ENCODE measurements around the gene PHKG2. TPM values are rescaled to one million over a fixed set of nuclear protein-coding genes. Genes with fewer than 3 reads are reported as not detected.

Gene PHKG2
- total RNA-seq, result 12.3 and 17.4 TPM in 2 replicates

GRCh38 chr16:30747799-30748633 lies at the start of gene PHKG2:
Gene PHKG2, plus strand, starts transcription at chr16:30748425. Its CDS starts 396 bp downstream, at chr16:30748821.

GRCh38 chr16:30698816-30699614 lies 49.2 kb upstream of the PHKG2 start, which contains the start of gene SRCAP:
Gene SRCAP, plus strand, starts transcription at chr16:30699171. Its CDS starts 1,654 bp downstream, at chr16:30700825.

GRCh38 chr16:30761928-30762902 lies 14.0 kb downstream of the PHKG2 start, which contains the start of the genes CFAP119 and RNF40:
Gene CFAP119, minus strand, starts transcription at chr16:30762062. Its CDS starts 314 bp downstream, at chr16:30761748.
Gene RNF40, plus strand, starts transcription at chr16:30762322. Its CDS starts 224 bp downstream, at chr16:30762546.

GRCh38 chr16:30786936-30787612 lies 38.8 kb downstream of the PHKG2 start, which contains the start of gene ZNF629:
Gene ZNF629, minus strand, starts transcription at chr16:30787205. Its CDS starts 2,723 bp downstream, at chr16:30784482.

Other genes starting within 250 kb of the PHKG2 start
- gene ZNF768, start 221.9 kb upstream of the PHKG2 start, total RNA-seq, result 14.8 and 15.3 TPM in 2 replicates
- gene ZNF747, start 213.6 kb upstream of the PHKG2 start, total RNA-seq, result 6.8 and 8.1 TPM in 2 replicates
- gene ZNF764, start 190.1 kb upstream of the PHKG2 start, total RNA-seq, result 3.1 and 4.6 TPM in 2 replicates
- gene ZNF688, start 176.7 kb upstream of the PHKG2 start, total RNA-seq, result 5.8 and 9.4 TPM in 2 replicates
- gene ZNF785, start 162.7 kb upstream of the PHKG2 start, total RNA-seq, result 8.3 and 12.4 TPM in 2 replicates
- gene ZNF689, start 138.0 kb upstream of the PHKG2 start, total RNA-seq, result 4.0 and 4.5 TPM in 2 replicates
- gene PRR14, start 97.5 kb upstream of the PHKG2 start, total RNA-seq, result 3.8 and 5.5 TPM in 2 replicates
- gene FBRS, start 90.0 kb upstream of the PHKG2 start, total RNA-seq, result 13.9 and 14.2 TPM in 2 replicates
- 27.6 TPM in 2 replicates for gene SRCAP, start 49.3 kb upstream of the PHKG2 start, total RNA-seq
- gene CFAP119, start 13.6 kb downstream of the PHKG2 start, total RNA-seq, result 0.54 and 1.1 TPM in 2 replicates
- 34.4 and 52.9 TPM in 2 replicates for gene RNF40, start 13.9 kb downstream of the PHKG2 start, total RNA-seq
- gene ZNF629, start 38.8 kb downstream of the PHKG2 start, total RNA-seq, result 5.2 and 6.4 TPM in 2 replicates
- gene BCL7C, start 145.7 kb downstream of the PHKG2 start, total RNA-seq, result 56.3 and 76.8 TPM in 2 replicates
- gene CTF1, start 148.2 kb downstream of the PHKG2 start, total RNA-seq, result 0.09 and 0.33 TPM in 2 replicates
- gene FBXL19, start 175.1 kb downstream of the PHKG2 start, total RNA-seq, result 10.7 and 16.6 TPM in 2 replicates
- 30.0 and 32.7 TPM in 2 replicates for gene ORAI3, start 200.6 kb downstream of the PHKG2 start, total RNA-seq
- 1.9 and 2.1 TPM in 2 replicates for gene SETD1A, start 209.3 kb downstream of the PHKG2 start, total RNA-seq
- 20.3 and 28.2 TPM in 2 replicates for gene HSD3B7, start 236.8 kb downstream of the PHKG2 start, total RNA-seq